Measurements from ENCODE around the gene CDC42BPG. TPM values are rescaled to one million over a fixed set of nuclear protein-coding genes. Genes with fewer than 3 reads are reported as not detected.

CDC42BPG gene
- total and polyA plus RNA-seq, 10 of the 15 experiments (the other 5 are each of a cell fraction or from before 2014, with no cell fraction given) = 0.02 to 1.3 (median 0.09) TPM; not detected in 1

DNA sequence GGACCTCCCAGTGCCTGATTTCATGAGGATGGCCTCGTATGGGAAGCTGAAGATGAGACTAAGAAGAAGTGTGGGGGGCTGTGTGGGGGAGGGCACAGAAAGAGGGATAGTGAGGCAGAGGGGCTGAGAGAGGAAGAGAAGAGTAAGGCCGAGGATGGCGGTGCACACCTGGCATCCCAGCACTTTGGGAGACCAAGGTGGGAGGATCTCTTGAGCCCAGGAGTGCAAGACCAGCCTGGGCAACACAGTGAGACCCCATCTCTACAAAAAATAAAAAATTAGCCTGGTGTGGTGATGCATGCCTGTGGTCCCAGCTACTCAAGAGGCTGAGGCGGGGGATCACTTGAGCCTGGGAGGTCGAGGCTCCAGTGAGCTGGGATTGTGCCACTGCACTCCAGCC lies 47.4 kb upstream of the CDC42BPG start:
- no peak for DNase-seq (ENCODE audit: low read depth, low spot score)
- H2AFZ ChIP-seq (ENCODE audit: control insufficient read depth, low read depth, low read length) = no peak overlapping the region
- RAD21 ChIA-PET (ENCODE audit: unreplicated experiment) = interaction anchor here (1.2 to 5.7 kb wide), 2 partner anchors 10 to 44 kb away, joined by 3 to 101 read pairs; no protein-coding TSS in a partner anchor
- no peaks in the 10 kb centered on the region for H3K36me3 ChIP-seq (ENCODE audit: control insufficient read depth in 2 of 2, insufficient read depth in 2 of 2, low read length in 1 of 2)
- H3K79me2 ChIP-seq (ENCODE audit: control insufficient read depth, insufficient read depth, low read length) = no peaks in the 10 kb centered on the region
- no TSS peak for BruUV-seq (replicated peaks)
- FAIRE-seq = no peak
- no peaks in the 10 kb centered on the region for H4K20me1 ChIP-seq (ENCODE audit: control insufficient read depth, insufficient read depth)
- no peak overlapping the region for H3K4me2 ChIP-seq (ENCODE audit: control insufficient read depth, insufficient read depth)
- WGBS (ENCODE audit: insufficient coverage, insufficient replicate concordance, low lambda C conversion rate, missing lambda C conversion rate) = 39% methylated on average over 5 of the region's 5 CpGs
- H3K27ac ChIP-seq (ENCODE audit: control insufficient read depth, insufficient read depth) = no peak overlapping the region
- no peak overlapping the region for H3K9ac ChIP-seq (ENCODE audit: control insufficient read depth, insufficient read depth, low read length)
- CTCF ChIA-PET = interaction anchor here (0.5 to 30.0 kb wide), 5 partner anchors 12 to 274 kb away, joined by 3 to 1208 read pairs (median 18); partner anchors contain the start of genes CDC42BPG and EHD1
- POLR2A ChIA-PET = interaction anchor here (1.0 to 1.1 kb wide), 3 partner anchors 33 to 46 kb away, joined by 3 read pairs; no protein-coding TSS in a partner anchor
- peaks cover 12% of the 10 kb centered on the region for H3K4me1 ChIP-seq (ENCODE audit: control insufficient read depth, insufficient read depth, low read length)
- intact Hi-C loops (cut with micrococcal nuclease; ENCODE audit: unreplicated experiment) (no loop called here), in situ Hi-C loops (cut with MboI) (loop anchor here (5.0 kb wide), 1 partner anchor 45 kb away; no protein-coding TSS in a partner anchor)
- no peaks in the 10 kb centered on the region for H3K9me3 ChIP-seq (replicated peaks; ENCODE audit: control insufficient read depth, insufficient read depth, low read length)
- SMC1A ChIA-PET (ENCODE audit: uncharacterized antibody, unreplicated experiment) = interaction anchor here (0.6 to 7.2 kb wide), 3 partner anchors 11 to 43 kb away, joined by 4 to 138 read pairs (median 12); no protein-coding TSS in a partner anchor
- no peak for ATAC-seq
- no peak overlapping the region for H3K4me3 ChIP-seq
- H3K27me3 ChIP-seq (replicated peaks in 1 of 2; ENCODE audit: control insufficient read depth in 2 of 2, insufficient read depth in 2 of 2, low read length in 1 of 2) = no peaks in the 10 kb centered on the region
- TF ChIP-seq CREB1 (IDR thresholded peaks at IDR 0.05; ENCODE audit: low read depth) = no peak
- no peak for TF ChIP-seq TARDBP (IDR thresholded peaks at IDR 0.05; ENCODE audit: borderline replicate concordance)
- no peak for TF ChIP-seq IKZF2 (IDR thresholded peaks at IDR 0.05)
- no peak for TF ChIP-seq TCF3 (IDR thresholded peaks at IDR 0.05; ENCODE audit: borderline replicate concordance, insufficient read depth, low read depth, low read length)
- no peak for TF ChIP-seq NR2C1 (IDR thresholded peaks at IDR 0.05)
- TF ChIP-seq, protein P1, sequence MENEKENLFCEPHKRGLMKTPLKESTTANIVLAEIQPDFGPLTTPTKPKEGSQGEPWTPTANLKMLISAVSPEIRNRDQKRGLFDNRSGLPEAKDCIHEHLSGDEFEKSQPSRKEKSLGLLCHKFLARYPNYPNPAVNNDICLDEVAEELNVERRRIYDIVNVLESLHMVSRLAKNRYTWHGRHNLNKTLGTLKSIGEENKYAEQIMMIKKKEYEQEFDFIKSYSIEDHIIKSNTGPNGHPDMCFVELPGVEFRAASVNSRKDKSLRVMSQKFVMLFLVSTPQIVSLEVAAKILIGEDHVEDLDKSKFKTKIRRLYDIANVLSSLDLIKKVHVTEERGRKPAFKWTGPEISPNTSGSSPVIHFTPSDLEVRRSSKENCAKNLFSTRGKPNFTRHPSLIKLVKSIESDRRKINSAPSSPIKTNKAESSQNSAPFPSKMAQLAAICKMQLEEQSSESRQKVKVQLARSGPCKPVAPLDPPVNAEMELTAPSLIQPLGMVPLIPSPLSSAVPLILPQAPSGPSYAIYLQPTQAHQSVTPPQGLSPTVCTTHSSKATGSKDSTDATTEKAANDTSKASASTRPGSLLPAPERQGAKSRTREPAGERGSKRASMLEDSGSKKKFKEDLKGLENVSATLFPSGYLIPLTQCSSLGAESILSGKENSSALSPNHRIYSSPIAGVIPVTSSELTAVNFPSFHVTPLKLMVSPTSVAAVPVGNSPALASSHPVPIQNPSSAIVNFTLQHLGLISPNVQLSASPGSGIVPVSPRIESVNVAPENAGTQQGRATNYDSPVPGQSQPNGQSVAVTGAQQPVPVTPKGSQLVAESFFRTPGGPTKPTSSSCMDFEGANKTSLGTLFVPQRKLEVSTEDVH (IDR thresholded peaks at IDR 0.05; ENCODE audit: low read depth, partially characterized antibody) = no peak
- no peak for TF ChIP-seq SP1 (IDR thresholded peaks at IDR 0.05; ENCODE audit: low read depth, low read length)
- no peak for TF ChIP-seq BMI1 (IDR thresholded peaks at IDR 0.05; ENCODE audit: borderline replicate concordance)
- no peak for TF ChIP-seq SREBF1 (IDR thresholded peaks at IDR 0.05; ENCODE audit: low read length)
- TF ChIP-seq CHD2 (IDR thresholded peaks at IDR 0.05; ENCODE audit: borderline replicate concordance, low read depth, low read length) = no peak
- no peak for TF ChIP-seq NFXL1 (IDR thresholded peaks at IDR 0.05; ENCODE audit: borderline replicate concordance)
- TF ChIP-seq, protein P2, sequence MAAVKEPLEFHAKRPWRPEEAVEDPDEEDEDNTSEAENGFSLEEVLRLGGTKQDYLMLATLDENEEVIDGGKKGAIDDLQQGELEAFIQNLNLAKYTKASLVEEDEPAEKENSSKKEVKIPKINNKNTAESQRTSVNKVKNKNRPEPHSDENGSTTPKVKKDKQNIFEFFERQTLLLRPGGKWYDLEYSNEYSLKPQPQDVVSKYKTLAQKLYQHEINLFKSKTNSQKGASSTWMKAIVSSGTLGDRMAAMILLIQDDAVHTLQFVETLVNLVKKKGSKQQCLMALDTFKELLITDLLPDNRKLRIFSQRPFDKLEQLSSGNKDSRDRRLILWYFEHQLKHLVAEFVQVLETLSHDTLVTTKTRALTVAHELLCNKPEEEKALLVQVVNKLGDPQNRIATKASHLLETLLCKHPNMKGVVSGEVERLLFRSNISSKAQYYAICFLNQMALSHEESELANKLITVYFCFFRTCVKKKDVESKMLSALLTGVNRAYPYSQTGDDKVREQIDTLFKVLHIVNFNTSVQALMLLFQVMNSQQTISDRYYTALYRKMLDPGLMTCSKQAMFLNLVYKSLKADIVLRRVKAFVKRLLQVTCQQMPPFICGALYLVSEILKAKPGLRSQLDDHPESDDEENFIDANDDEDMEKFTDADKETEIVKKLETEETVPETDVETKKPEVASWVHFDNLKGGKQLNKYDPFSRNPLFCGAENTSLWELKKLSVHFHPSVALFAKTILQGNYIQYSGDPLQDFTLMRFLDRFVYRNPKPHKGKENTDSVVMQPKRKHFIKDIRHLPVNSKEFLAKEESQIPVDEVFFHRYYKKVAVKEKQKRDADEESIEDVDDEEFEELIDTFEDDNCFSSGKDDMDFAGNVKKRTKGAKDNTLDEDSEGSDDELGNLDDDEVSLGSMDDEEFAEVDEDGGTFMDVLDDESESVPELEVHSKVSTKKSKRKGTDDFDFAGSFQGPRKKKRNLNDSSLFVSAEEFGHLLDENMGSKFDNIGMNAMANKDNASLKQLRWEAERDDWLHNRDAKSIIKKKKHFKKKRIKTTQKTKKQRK (IDR thresholded peaks at IDR 0.05; ENCODE audit: low read depth, low read length) = no peak
- no peak for TF ChIP-seq POLR2A (IDR thresholded peaks at IDR 0.05; ENCODE audit: low read depth, low read length)
- TF ChIP-seq ZNF207 (IDR thresholded peaks at IDR 0.05; ENCODE audit: borderline replicate concordance) = no peak
- TF ChIP-seq, protein P3, sequence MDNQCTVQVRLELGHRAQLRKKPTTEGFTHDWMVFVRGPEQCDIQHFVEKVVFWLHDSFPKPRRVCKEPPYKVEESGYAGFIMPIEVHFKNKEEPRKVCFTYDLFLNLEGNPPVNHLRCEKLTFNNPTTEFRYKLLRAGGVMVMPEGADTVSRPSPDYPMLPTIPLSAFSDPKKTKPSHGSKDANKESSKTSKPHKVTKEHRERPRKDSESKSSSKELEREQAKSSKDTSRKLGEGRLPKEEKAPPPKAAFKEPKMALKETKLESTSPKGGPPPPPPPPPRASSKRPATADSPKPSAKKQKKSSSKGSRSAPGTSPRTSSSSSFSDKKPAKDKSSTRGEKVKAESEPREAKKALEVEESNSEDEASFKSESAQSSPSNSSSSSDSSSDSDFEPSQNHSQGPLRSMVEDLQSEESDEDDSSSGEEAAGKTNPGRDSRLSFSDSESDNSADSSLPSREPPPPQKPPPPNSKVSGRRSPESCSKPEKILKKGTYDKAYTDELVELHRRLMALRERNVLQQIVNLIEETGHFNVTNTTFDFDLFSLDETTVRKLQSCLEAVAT (IDR thresholded peaks at IDR 0.05) = no peak
- TF ChIP-seq CBFB (IDR thresholded peaks at IDR 0.05; ENCODE audit: low read depth) = no peak
- no peak for TF ChIP-seq BHLHE40 (IDR thresholded peaks at IDR 0.05; ENCODE audit: borderline replicate concordance in 1 of 2, low read depth in 2 of 2, low read length in 1 of 2)
- TF ChIP-seq STAT3 (IDR thresholded peaks at IDR 0.05; ENCODE audit: low read depth, low read length) = no peak
